ENCODE data around the gene CMSS1.

DNA sequence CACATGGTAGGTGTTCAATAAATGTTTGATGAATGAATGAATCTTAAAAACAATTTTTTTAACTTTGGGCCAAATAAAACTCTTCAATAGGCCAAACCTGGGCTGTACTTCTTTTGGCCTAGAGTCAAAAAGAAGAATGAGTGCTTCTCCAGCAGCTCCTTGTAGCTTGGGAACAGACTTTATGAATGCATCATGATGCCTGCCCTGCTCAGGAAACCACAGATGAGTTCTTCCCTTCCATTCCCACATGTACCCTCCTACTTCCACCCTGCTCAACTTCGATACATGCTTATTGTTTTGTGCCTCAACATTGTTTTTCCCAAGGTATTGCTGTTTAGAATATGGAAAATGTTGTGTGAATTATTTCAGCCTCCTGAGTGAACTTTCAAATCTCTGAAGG lies 209.7 kb downstream of the CMSS1 start:
- TF ChIP-seq, protein P1, sequence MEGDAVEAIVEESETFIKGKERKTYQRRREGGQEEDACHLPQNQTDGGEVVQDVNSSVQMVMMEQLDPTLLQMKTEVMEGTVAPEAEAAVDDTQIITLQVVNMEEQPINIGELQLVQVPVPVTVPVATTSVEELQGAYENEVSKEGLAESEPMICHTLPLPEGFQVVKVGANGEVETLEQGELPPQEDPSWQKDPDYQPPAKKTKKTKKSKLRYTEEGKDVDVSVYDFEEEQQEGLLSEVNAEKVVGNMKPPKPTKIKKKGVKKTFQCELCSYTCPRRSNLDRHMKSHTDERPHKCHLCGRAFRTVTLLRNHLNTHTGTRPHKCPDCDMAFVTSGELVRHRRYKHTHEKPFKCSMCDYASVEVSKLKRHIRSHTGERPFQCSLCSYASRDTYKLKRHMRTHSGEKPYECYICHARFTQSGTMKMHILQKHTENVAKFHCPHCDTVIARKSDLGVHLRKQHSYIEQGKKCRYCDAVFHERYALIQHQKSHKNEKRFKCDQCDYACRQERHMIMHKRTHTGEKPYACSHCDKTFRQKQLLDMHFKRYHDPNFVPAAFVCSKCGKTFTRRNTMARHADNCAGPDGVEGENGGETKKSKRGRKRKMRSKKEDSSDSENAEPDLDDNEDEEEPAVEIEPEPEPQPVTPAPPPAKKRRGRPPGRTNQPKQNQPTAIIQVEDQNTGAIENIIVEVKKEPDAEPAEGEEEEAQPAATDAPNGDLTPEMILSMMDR (IDR thresholded peaks at IDR 0.05) = no peak
- TF ChIP-seq POLR2A (IDR thresholded peaks at IDR 0.05) = no peak

Data from right lobe of liver (tissue), 4 donors.